Body of pancreas (tissue), 4 donors: Measurements from ENCODE around the gene TCF12. TPM values are rescaled to one million over a fixed set of nuclear protein-coding genes. Genes with fewer than 3 reads are reported as not detected.
"Not testable (repeated sequence)": the region's sequence is repeated elsewhere in the genome, so short reads cannot be mapped to it uniquely, and the experiment has no call there.

ENCODE experiments used
- ATAC-seq: fragments of 150-250 bp; one replicate; pipeline ENCODE4 v1.9.1; 2016
- DNase-seq, 4 donors: peaks; one replicate each; pipeline ENCODE4 v3.0.0-alpha.2; 2019
- H3K27ac ChIP-seq, 4 donors: fragments of 200-600 bp; sonication (generic); 1 replicate in 3 of 4; 2 replicates in 1 of 4; pipeline versions ENCODE4 v1.5.1 to v1.6.1; 2016 to 2019; ENCODE audit warnings: mild to moderate bottlenecking in 1 of 4, mixed read lengths in 1 of 4, moderate library complexity in 1 of 4
- H3K27me3 ChIP-seq, 2 donors: fragments of 200-600 bp; sonication (generic); one replicate each; pipeline ENCODE4 v1.6.0; 2016; ENCODE audit warnings: mild to moderate bottlenecking in 1 of 2
- H3K36me3 ChIP-seq, 2 donors: fragments of 200-600 bp; sonication (generic); replicated peaks in 1 of 2; 2 replicates each; pipeline ENCODE4 v1.5.1; 2016; ENCODE audit warnings: low read depth in 2 of 2; ENCODE audit not compliant: insufficient read depth in 1 of 2
- H3K4me1 ChIP-seq: fragments of 200-600 bp; sonication (generic); one replicate; pipeline ENCODE4 v1.6.0; 2016
- H3K4me3 ChIP-seq, 2 donors: fragments of 200-600 bp; sonication (generic); 1 replicate in 1 of 2; 2 replicates in 1 of 2; pipeline ENCODE4 v1.5.1; 2016 to 2019
- H3K9me3 ChIP-seq, 3 donors: fragments of 200-600 bp; sonication (generic); 1 replicate in 2 of 3; 2 replicates in 1 of 3; pipeline ENCODE4 v1.5.1; 2016
- CTCF ChIP-seq, 7 experiments: fragments of 450-650 bp in 4 of 7; fragments of 200-600 bp in 3 of 7; sonication (generic) in 3 of 7; IDR thresholded peaks; one replicate each; pipeline ENCODE4 v1.5.1; 2016 to 2019; ENCODE audit warnings: antibody characterized with exemption in 7 of 7
- POLR2A ChIP-seq, 3 donors: fragments of 450-650 bp; IDR thresholded peaks; one replicate each; pipeline ENCODE4 v1.6.1; 2016; ENCODE audit warnings: antibody characterized with exemption in 3 of 3, mild to moderate bottlenecking in 2 of 3
- WGBS, 2 donors: methylation state at CpG; one replicate each; pipeline ENCODE4 v1.1.5; 2017; 5-methylcytosine and 5-hydroxymethylcytosine counted together
- intact Hi-C: fragments of 100-400 bp; cut with DNase I; formaldehyde crosslinking; loops from one replicate; pipeline ENCODE4 v1.15.1; 2023
- total RNA-seq, 2 donors: library from RNA; depleted of rRNA; stranded (reverse); fragments of >200 nt; gene quantifications; one replicate each; pipeline ENCODE4 v1.1.0, GENCODE V29; 2016

Gene TCF12
- total RNA-seq, 2 donors from 2014 or later = 27.2 to 49.4 TPM

GRCh38 chr15:56953790-56954189 lies 35.3 kb downstream of the TCF12 start:
- TF ChIP-seq CTCF (IDR thresholded peaks at IDR 0.05) (no peak), POLR2A (IDR thresholded peaks at IDR 0.05) (no peak)
- Histone ChIP-seq H3K27ac (no peak overlapping the region), H3K27me3 (no peaks in the 10 kb centered on the region), H3K4me3 (no peak overlapping the region), H3K36me3 (no peaks in the 10 kb centered on the region), H3K4me1 (peaks cover 6% of the 10 kb centered on the region), H3K9me3 (no peaks in the 10 kb centered on the region)
- no peak for ATAC-seq
- WGBS, 2 donors = 84 to 93% methylated on average over 1 of the region's 1 CpG
- intact Hi-C loops = no loop called here
- DNase-seq = no peak

- H3K4me3 ChIP-seq, DNase-seq, H3K36me3 ChIP-seq, H3K9me3 ChIP-seq, intact Hi-C loops, H3K27me3 ChIP-seq, ATAC-seq, H3K27ac ChIP-seq: not testable (repeated sequence)
- H3K4me1 ChIP-seq = peaks cover 16% of the 10 kb centered on the region
- WGBS, 2 donors = 97 to 100% methylated on average over 5 of the region's 5 CpGs
Measured at GRCh38 chr15:56955011-56955410, 36.6 kb downstream of the TCF12 start.

GRCh38 chr15:56956538-56956937 lies 38.1 kb downstream of the TCF12 start:
- ATAC-seq = no peak
- intact Hi-C loops = no loop called here
- Histone ChIP-seq H3K27me3 (no peaks in the 10 kb centered on the region), H3K4me3 (no peak overlapping the region), H3K36me3 (no peaks in the 10 kb centered on the region), H3K9me3 (no peaks in the 10 kb centered on the region), H3K4me1 (peaks cover 21% of the 10 kb centered on the region), H3K27ac (no peak overlapping the region)
- DNase-seq = no peak
- TF ChIP-seq POLR2A (IDR thresholded peaks at IDR 0.05) (no peak), CTCF (IDR thresholded peaks at IDR 0.05) (no peak)

- WGBS, 2 donors = 52 to 62% methylated on average over 5 of the region's 5 CpGs
- TF ChIP-seq POLR2A (IDR thresholded peaks at IDR 0.05) (no peak), CTCF (IDR thresholded peaks at IDR 0.05) (no peak)
- Histone ChIP-seq H3K36me3 (no peaks in the 10 kb centered on the region), H3K4me1 (peaks cover 21% of the 10 kb centered on the region), H3K27ac (peak overlapping the region in 3 of 4 donors; percentile 19 to 41 (median 36)), H3K9me3 (no peaks in the 10 kb centered on the region), H3K27me3 (no peaks in the 10 kb centered on the region), H3K4me3 (no peak overlapping the region)
- intact Hi-C loops = no loop called here
- ATAC-seq (peak; percentile 83), DNase-seq (peak in 2 of 4 donors; percentile 6 to 42)
Measured at GRCh38 chr15:56957812-56958406, 39.5 kb downstream of the TCF12 start.

- DNase-seq (no peak), ATAC-seq (no peak)
- Histone ChIP-seq H3K9me3 (no peaks in the 10 kb centered on the region), H3K4me1 (peaks cover 31% of the 10 kb centered on the region), H3K27ac (peak overlapping the region in 1 of 4 donors; percentile 35), H3K4me3 (no peak overlapping the region), H3K36me3 (no peaks in the 10 kb centered on the region), H3K27me3 (no peaks in the 10 kb centered on the region)
- TF ChIP-seq POLR2A (IDR thresholded peaks at IDR 0.05) (no peak), CTCF (IDR thresholded peaks at IDR 0.05) (no peak)
- intact Hi-C loops = no loop called here
Measured at GRCh38 chr15:56959318-56959648, 40.8 kb downstream of the TCF12 start.
